Neural progenitor cell (in vitro differentiated cells): Measurements from ENCODE around the gene LARGE1. TPM values are rescaled to one million over a fixed set of nuclear protein-coding genes. Genes with fewer than 3 reads are reported as not detected.

Experiments
- DNase-seq: peaks from one replicate; pipeline ENCODE4 v3.0.0-alpha.2; 2016; ENCODE audit warnings: low spot score
- H2AFZ ChIP-seq: fragments of 200-600 bp; sonication (generic); replicated peaks from 2 replicates; pipeline ENCODE4 v1.6.1; 2016; ENCODE audit warnings: antibody characterized with exemption
- H3F3A ChIP-seq: fragments of 200-600 bp; sonication (generic); 2 replicates; pipeline ENCODE4 v1.6.1; 2016; ENCODE audit warnings: antibody characterized with exemption, low read depth
- H3K27ac ChIP-seq: fragments of 200-600 bp; sonication (generic); 2 replicates; pipeline ENCODE4 v1.5.1; 2016; ENCODE audit warnings: mild to moderate bottlenecking
- H3K27me3 ChIP-seq: fragments of 200-600 bp; sonication (generic); 2 replicates; pipeline ENCODE4 v1.6.1; 2016; ENCODE audit warnings: mild to moderate bottlenecking, moderate library complexity
- H3K36me3 ChIP-seq: fragments of 200-600 bp; sonication (generic); 2 replicates; pipeline ENCODE4 v1.5.1; 2016
- H3K4me1 ChIP-seq: fragments of 200-600 bp; sonication (generic); 2 replicates; pipeline ENCODE4 v1.6.1; 2016; ENCODE audit warnings: mixed run types
- H3K4me2 ChIP-seq: fragments of 200-600 bp; sonication (generic); 2 replicates; pipeline ENCODE4 v1.6.1; 2016
- H3K4me3 ChIP-seq: fragments of 200-600 bp; sonication (generic); 2 replicates; pipeline ENCODE4 v1.5.1; 2016
- H3K79me2 ChIP-seq: fragments of 200-600 bp; sonication (generic); 2 replicates; pipeline ENCODE4 v1.6.1; 2016; ENCODE audit warnings: low read depth
- H3K9ac ChIP-seq: fragments of 200-600 bp; sonication (generic); 2 replicates; pipeline ENCODE4 v1.6.1; 2016
- H3K9me3 ChIP-seq: fragments of 200-600 bp; sonication (generic); 2 replicates; pipeline ENCODE4 v1.5.1; 2016; ENCODE audit warnings: low read depth
- H4K20me1 ChIP-seq: fragments of 200-600 bp; sonication (generic); 2 replicates; pipeline ENCODE4 v1.6.1; 2016; ENCODE audit warnings: low read depth
- H3K27ac Mint-ChIP-seq: 3 replicates; pipeline ENCODE4 v1.8.0; 2021; ENCODE audit warnings: mixed read lengths
- H3K27me3 Mint-ChIP-seq: 2 replicates; pipeline ENCODE4 v1.8.0; 2022; ENCODE audit warnings: low read depth, mild to moderate bottlenecking, inconsistent platforms, moderate library complexity, mixed read lengths; ENCODE audit not compliant: insufficient read depth
- H3K36me3 Mint-ChIP-seq: 3 replicates; pipeline ENCODE4 v1.8.0; 2021; ENCODE audit warnings: mixed read lengths
- H3K4me1 Mint-ChIP-seq: 3 replicates; pipeline ENCODE4 v1.8.0; 2021; ENCODE audit warnings: mixed read lengths
- H3K4me3 Mint-ChIP-seq: 3 replicates; pipeline ENCODE4 v1.8.0; 2021; ENCODE audit warnings: mild to moderate bottlenecking, moderate library complexity, mixed read lengths
- H3K9me3 Mint-ChIP-seq: 3 replicates; pipeline ENCODE4 v1.8.0; 2020; ENCODE audit warnings: mixed read lengths
- EZH2 ChIP-seq: fragments of 200-600 bp; sonication (generic); IDR thresholded peaks from 2 replicates; pipeline ENCODE4 v1.6.1; 2017; ENCODE audit warnings: antibody characterized with exemption, mild to moderate bottlenecking, moderate library complexity
- EZH2phosphoT487 ChIP-seq: fragments of 200-600 bp; sonication (generic); IDR thresholded peaks from 2 replicates; pipeline ENCODE4 v1.6.1; 2017; ENCODE audit warnings: antibody characterized with exemption
- total RNA-seq: library from RNA; depleted of rRNA; stranded (reverse); fragments of >200 nt; gene quantifications from 2 replicates; pipeline ENCODE4 v1.2.3, GENCODE V29; 2015; ENCODE audit warnings: low replicate concordance
- TF ChIP-seq, protein P1 (sequence below): fragments of 200-600 bp; sonication (generic); IDR thresholded peaks from 2 replicates; pipeline ENCODE4 v1.5.1; 2017; ENCODE audit warnings: antibody characterized with exemption, mild to moderate bottlenecking

Gene LARGE1
- total RNA-seq, 1 donor from 2014 or later: 24.9 TPM

DNA sequence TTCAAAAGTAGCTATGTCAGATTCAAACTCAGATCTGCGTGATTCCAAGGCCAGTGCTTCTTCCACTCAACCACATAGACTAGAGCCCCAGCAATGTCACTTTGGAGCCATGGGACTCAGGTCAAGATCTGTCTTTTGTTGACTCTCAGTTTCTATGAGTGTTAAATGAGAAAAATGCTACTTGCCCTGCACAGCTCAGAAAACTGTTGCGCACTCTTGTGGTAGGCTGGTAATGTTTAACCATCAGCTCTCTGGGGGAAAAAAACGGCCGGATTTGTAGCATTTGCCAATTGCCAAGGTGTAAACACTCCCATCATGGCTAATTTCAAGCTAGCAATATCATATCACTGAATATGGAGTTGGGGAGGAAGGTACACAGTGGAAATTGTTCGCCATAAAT, 534.0 kb downstream of the LARGE1 start:
- H3K4me1 ChIP-seq: no peaks in the 10 kb centered on the region
- H3K9me3 ChIP-seq: no peaks in the 10 kb centered on the region
- H3K36me3 ChIP-seq: no peaks in the 10 kb centered on the region
- H2AFZ ChIP-seq: no peak overlapping the region
- Mint-ChIP-seq H3K4me1 (peaks cover 7% of the 10 kb centered on the region), H3K4me3 (no peak overlapping the region), H3K36me3 (peaks cover 18% of the 10 kb centered on the region), H3K27ac (no peak overlapping the region), H3K9me3 (no peaks in the 10 kb centered on the region), H3K27me3 (peaks cover 2% of the 10 kb centered on the region)
- H3K4me3 ChIP-seq: no peak overlapping the region
- H3K4me2 ChIP-seq: no peak overlapping the region
- no peak for DNase-seq
- H4K20me1 ChIP-seq: no peaks in the 10 kb centered on the region
- no peaks in the 10 kb centered on the region for H3K79me2 ChIP-seq
- H3K27me3 ChIP-seq: no peaks in the 10 kb centered on the region
- no peaks in the 10 kb centered on the region for H3F3A ChIP-seq
- no peak overlapping the region for H3K9ac ChIP-seq
- no peak overlapping the region for H3K27ac ChIP-seq
- TF ChIP-seq EZH2: no peak
- TF ChIP-seq, protein P1, sequence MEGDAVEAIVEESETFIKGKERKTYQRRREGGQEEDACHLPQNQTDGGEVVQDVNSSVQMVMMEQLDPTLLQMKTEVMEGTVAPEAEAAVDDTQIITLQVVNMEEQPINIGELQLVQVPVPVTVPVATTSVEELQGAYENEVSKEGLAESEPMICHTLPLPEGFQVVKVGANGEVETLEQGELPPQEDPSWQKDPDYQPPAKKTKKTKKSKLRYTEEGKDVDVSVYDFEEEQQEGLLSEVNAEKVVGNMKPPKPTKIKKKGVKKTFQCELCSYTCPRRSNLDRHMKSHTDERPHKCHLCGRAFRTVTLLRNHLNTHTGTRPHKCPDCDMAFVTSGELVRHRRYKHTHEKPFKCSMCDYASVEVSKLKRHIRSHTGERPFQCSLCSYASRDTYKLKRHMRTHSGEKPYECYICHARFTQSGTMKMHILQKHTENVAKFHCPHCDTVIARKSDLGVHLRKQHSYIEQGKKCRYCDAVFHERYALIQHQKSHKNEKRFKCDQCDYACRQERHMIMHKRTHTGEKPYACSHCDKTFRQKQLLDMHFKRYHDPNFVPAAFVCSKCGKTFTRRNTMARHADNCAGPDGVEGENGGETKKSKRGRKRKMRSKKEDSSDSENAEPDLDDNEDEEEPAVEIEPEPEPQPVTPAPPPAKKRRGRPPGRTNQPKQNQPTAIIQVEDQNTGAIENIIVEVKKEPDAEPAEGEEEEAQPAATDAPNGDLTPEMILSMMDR: no peak
- TF ChIP-seq EZH2phosphoT487: no peak

DNA sequence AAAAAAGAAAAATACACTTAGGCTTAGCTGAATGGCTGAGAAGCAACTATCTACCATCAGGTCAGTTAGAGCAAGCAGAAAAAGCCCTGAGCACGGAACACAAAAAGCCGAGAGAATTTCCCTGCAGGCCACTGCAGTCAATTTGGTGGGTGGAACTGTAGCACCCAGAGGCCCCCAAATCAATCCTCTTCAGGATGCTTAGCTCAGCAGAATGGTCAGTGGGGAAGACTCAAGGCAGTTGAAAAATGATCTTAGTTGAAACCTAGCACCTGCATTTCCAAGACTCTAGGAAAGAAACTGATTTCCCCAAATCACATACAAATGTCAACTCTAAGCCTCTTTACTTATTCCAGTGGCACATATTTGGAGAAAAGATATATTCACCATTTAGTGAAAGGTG, 534.7 kb downstream of the LARGE1 start:
- no peaks in the 10 kb centered on the region for H3K9me3 ChIP-seq
- no peaks in the 10 kb centered on the region for H3K79me2 ChIP-seq
- no peak for DNase-seq
- no peak overlapping the region for H3K9ac ChIP-seq
- Mint-ChIP-seq H3K9me3 (no peaks in the 10 kb centered on the region), H3K27me3 (peaks cover 4% of the 10 kb centered on the region), H3K4me1 (peaks cover 7% of the 10 kb centered on the region), H3K27ac (no peak overlapping the region), H3K4me3 (no peak overlapping the region), H3K36me3 (peaks cover 18% of the 10 kb centered on the region)
- no peaks in the 10 kb centered on the region for H3K36me3 ChIP-seq
- H3K4me3 ChIP-seq: no peak overlapping the region
- H2AFZ ChIP-seq: no peak overlapping the region
- no peak overlapping the region for H3K4me2 ChIP-seq
- H3K27me3 ChIP-seq: no peaks in the 10 kb centered on the region
- H3K4me1 ChIP-seq: no peaks in the 10 kb centered on the region
- no peaks in the 10 kb centered on the region for H3F3A ChIP-seq
- H4K20me1 ChIP-seq: no peaks in the 10 kb centered on the region
- no peak for TF ChIP-seq EZH2phosphoT487
- TF ChIP-seq EZH2: no peak
- TF ChIP-seq, protein P1: no peak
- H3K27ac ChIP-seq: no peak overlapping the region

DNA sequence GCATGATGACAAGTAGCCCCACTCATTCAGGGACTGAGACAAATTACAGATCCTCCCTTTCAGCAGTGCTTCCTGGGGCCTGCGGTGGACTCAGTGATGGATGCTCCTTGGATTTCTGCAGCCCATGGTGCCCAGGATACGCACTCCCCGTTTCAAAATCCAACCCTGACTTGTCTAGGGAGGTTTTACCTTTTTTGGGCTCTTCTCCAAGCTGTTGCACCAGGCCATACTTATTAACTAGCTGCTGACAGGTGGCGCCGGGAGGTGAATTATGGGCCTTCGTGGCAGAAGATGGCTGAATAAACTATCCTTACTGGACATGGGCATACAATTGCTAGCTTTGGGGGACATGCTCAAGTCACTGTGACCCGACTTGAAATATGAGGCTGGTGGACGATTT, 537.8 kb downstream of the LARGE1 start:
- no peak for DNase-seq
- H3K36me3 ChIP-seq: no peaks in the 10 kb centered on the region
- no peaks in the 10 kb centered on the region for H4K20me1 ChIP-seq
- Mint-ChIP-seq H3K27ac (no peak overlapping the region), H3K36me3 (peaks cover 37% of the 10 kb centered on the region), H3K4me3 (no peak overlapping the region), H3K27me3 (peaks cover 4% of the 10 kb centered on the region), H3K9me3 (peaks cover 16% of the 10 kb centered on the region), H3K4me1 (no peaks in the 10 kb centered on the region)
- no peak overlapping the region for H2AFZ ChIP-seq
- H3K9ac ChIP-seq: no peak overlapping the region
- no peaks in the 10 kb centered on the region for H3K27me3 ChIP-seq
- no peaks in the 10 kb centered on the region for H3K79me2 ChIP-seq
- H3K9me3 ChIP-seq: peaks cover 10% of the 10 kb centered on the region
- no peak overlapping the region for H3K4me2 ChIP-seq
- no peak overlapping the region for H3K27ac ChIP-seq
- H3K4me3 ChIP-seq: no peak overlapping the region
- TF ChIP-seq EZH2phosphoT487: no peak
- TF ChIP-seq, protein P1: no peak
- TF ChIP-seq EZH2: no peak
- H3F3A ChIP-seq: no peaks in the 10 kb centered on the region
- no peaks in the 10 kb centered on the region for H3K4me1 ChIP-seq
